ENCODE data around the gene DBF4. TPM values are rescaled to one million over a fixed set of nuclear protein-coding genes. Genes with fewer than 3 reads are reported as not detected.

DBF4 gene
- total RNA-seq, 1 experiment from 2014 or later, result 51.2 TPM

DNA sequence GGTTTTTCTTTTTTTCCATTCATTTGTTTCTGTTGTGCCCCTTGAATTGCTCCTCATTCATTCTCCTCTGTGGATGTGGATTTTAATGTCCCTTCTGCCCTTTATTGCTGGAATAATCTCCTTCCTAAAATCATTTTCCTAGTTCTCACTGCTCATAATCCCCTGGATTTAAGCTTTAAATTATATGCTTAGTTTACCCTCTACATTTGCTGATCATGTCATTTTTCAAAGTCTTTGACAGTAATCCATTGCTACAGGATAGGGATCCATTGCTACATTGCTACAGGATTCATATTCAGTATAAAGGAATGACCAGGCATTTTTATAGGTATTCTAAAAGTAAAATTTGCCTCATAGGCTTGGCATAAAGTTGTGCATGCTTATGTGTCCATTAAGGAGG, 72.1 kb downstream of the DBF4 start:
- no peak overlapping the region for H3K27ac ChIP-seq
- no peaks in the 10 kb centered on the region for H3K27me3 ChIP-seq (replicated peaks)
- no peaks in the 10 kb centered on the region for H3K36me3 ChIP-seq
- H3K4me3 ChIP-seq, result no peak overlapping the region
- DNase-seq (ENCODE audit: low read depth in 1 of 2, low spot score in 2 of 2), result no peak
- H3K9me3 ChIP-seq (replicated peaks), result no peaks in the 10 kb centered on the region
- H3K4me1 ChIP-seq (replicated peaks), result no peaks in the 10 kb centered on the region

Other genes starting within 250 kb of the DBF4 start
- gene RUNDC3B, start 248.1 kb upstream of the DBF4 start, total RNA-seq (2014; rRNA removed; shearing (Covaris generic)), result 0.08 TPM in 1 of 2 replicates, not detected in the other
- 12.5 and 31.2 TPM in 2 replicates for gene SLC25A40, start 133 bp upstream of the DBF4 start, total RNA-seq (2014; rRNA removed; shearing (Covaris generic))
- gene ADAM22, start 57.8 kb downstream of the DBF4 start, total RNA-seq (2014; rRNA removed; shearing (Covaris generic)), result 0.06 and 0.29 TPM in 2 replicates

Measured in SJSA1 (cell line).